ENCODE measurements around the gene C2CD2.
A peak's percentile ranks its signal among the peaks of the same experiment; 100 is the strongest.

Gene C2CD2

DNA sequence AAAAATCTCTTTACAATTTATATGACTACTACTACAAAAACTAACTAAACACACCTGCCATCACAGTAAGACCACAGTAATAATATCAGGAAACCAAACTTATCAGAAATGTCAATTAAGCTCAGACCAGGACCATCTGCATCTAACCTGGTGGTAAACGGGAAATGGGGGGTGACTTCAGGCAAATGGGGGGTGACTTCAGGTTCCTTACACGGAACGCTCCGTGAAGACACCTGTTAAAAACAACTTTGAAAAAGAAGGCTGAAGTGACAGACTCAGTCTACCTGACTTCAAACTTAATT is 90.4 kb downstream of the C2CD2 start:
- TF ChIP-seq, protein P1, sequence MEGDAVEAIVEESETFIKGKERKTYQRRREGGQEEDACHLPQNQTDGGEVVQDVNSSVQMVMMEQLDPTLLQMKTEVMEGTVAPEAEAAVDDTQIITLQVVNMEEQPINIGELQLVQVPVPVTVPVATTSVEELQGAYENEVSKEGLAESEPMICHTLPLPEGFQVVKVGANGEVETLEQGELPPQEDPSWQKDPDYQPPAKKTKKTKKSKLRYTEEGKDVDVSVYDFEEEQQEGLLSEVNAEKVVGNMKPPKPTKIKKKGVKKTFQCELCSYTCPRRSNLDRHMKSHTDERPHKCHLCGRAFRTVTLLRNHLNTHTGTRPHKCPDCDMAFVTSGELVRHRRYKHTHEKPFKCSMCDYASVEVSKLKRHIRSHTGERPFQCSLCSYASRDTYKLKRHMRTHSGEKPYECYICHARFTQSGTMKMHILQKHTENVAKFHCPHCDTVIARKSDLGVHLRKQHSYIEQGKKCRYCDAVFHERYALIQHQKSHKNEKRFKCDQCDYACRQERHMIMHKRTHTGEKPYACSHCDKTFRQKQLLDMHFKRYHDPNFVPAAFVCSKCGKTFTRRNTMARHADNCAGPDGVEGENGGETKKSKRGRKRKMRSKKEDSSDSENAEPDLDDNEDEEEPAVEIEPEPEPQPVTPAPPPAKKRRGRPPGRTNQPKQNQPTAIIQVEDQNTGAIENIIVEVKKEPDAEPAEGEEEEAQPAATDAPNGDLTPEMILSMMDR (conservative IDR thresholded peaks at IDR 0.05; ENCODE audit: low read length) = no peak
- H3K27me3 ChIP-seq (ENCODE audit: insufficient read depth, low read length, poor library complexity, severe bottlenecking) = no peaks in the 10 kb centered on the region
- H3K4me2 ChIP-seq (ENCODE audit: low read depth, low read length, poor library complexity, severe bottlenecking) = no peak overlapping the region
- H3K36me3 ChIP-seq (ENCODE audit: insufficient read depth, low read length) = peaks cover 15% of the 10 kb centered on the region; the same call in 1 of the 2 replicates
- 0 out of 2 replicates have a peak, but pooled peaks cover 7% of the 10 kb centered on the region for H3K79me2 ChIP-seq (ENCODE audit: insufficient read depth, low read length)
- H3F3A ChIP-seq (ENCODE audit: low read depth) = no peaks in the 10 kb centered on the region
- H3K4me3 ChIP-seq (ENCODE audit: low read length, poor library complexity, severe bottlenecking) = no peak overlapping the region
- H3K9me2 ChIP-seq (replicated peaks; ENCODE audit: low read depth, low read length) = no peaks in the 10 kb centered on the region
- no peak overlapping the region for H2AFZ ChIP-seq (ENCODE audit: low read length)
- no peaks in the 10 kb centered on the region for H3K9me3 ChIP-seq (ENCODE audit: insufficient read depth, low read depth, low read length)
- peaks cover 16% of the 10 kb centered on the region for H3K4me1 ChIP-seq (ENCODE audit: insufficient read depth, low read length, poor library complexity, severe bottlenecking)
- no peak overlapping the region for H3K9ac ChIP-seq (ENCODE audit: low read depth, low read length, poor library complexity, severe bottlenecking)
- no peaks in the 10 kb centered on the region for H4K20me1 ChIP-seq (ENCODE audit: insufficient read depth, low read length, poor library complexity, severe bottlenecking)

DNA sequence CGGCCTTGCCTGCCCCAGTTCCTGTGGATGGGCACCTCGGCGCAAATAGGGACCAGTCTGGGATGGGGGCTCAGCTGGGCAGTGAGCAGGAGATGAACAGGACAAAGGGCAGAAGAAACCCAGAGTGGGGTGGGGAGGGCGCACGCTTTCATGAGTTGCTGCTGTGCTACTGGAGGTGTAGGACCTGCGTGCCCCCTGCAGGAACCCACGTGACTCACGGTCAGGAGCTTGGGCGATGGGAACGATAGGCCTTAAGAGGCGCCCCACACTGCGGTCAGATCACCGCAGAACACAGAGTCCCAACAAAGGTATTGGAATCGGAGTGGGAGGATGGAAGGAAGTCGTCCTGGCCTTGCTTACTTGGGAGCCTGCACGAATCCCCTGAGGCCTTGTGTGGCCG is 91.8 kb downstream of the C2CD2 start:
- Histone ChIP-seq H2AFZ (ENCODE audit: low read length) (no peak overlapping the region), H3K4me1 (ENCODE audit: insufficient read depth, low read length, poor library complexity, severe bottlenecking) (peaks cover 11% of the 10 kb centered on the region), H3K4me2 (ENCODE audit: low read depth, low read length, poor library complexity, severe bottlenecking) (no peak overlapping the region), H3K36me3 (ENCODE audit: insufficient read depth, low read length) (peaks cover 18% of the 10 kb centered on the region; the same call in 1 of the 2 replicates), H3K27me3 (ENCODE audit: insufficient read depth, low read length, poor library complexity, severe bottlenecking) (no peaks in the 10 kb centered on the region), H3K9ac (ENCODE audit: low read depth, low read length, poor library complexity, severe bottlenecking) (no peak overlapping the region), H3K4me3 (ENCODE audit: low read length, poor library complexity, severe bottlenecking) (no peak overlapping the region), H3F3A (ENCODE audit: low read depth) (no peaks in the 10 kb centered on the region), H3K9me3 (ENCODE audit: insufficient read depth, low read depth, low read length) (no peaks in the 10 kb centered on the region), H4K20me1 (ENCODE audit: insufficient read depth, low read length, poor library complexity, severe bottlenecking) (no peaks in the 10 kb centered on the region), H3K79me2 (ENCODE audit: insufficient read depth, low read length) (0 out of 2 replicates have a peak, but pooled peaks cover 7% of the 10 kb centered on the region), H3K9me2 (replicated peaks; ENCODE audit: low read depth, low read length) (no peaks in the 10 kb centered on the region)
- TF ChIP-seq EZH2phosphoT487 (IDR thresholded peaks at IDR 0.05; ENCODE audit: borderline replicate concordance) = no peak
- TF ChIP-seq, protein P1 (conservative IDR thresholded peaks at IDR 0.05; ENCODE audit: low read length) = peak; percentile 17; the same call in 1 of the 2 replicates

DNA sequence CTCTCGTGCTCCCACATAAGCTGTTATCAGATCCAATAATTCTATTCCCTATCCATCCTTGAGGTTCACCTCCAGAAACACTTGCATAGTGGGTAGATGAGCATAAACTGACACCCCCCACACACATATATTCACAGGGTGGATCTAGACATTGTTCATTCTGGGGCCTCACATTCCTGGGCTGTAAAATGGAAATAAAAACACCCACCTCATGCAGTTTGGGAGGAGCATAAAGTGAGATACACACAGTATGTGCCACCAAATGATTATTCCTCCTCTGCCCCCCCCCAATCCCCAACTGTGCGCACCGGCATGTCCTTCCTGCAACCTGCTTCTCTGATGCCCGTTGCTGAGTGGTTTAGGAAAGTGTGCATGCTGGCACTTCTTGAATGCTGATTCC is 92.6 kb downstream of the C2CD2 start:
- no peak overlapping the region for H3K4me2 ChIP-seq (ENCODE audit: low read depth, low read length, poor library complexity, severe bottlenecking)
- H3K9me3 ChIP-seq (ENCODE audit: insufficient read depth, low read depth, low read length) = no peaks in the 10 kb centered on the region
- no peak overlapping the region for H3K9ac ChIP-seq (ENCODE audit: low read depth, low read length, poor library complexity, severe bottlenecking)
- H3K4me1 ChIP-seq (ENCODE audit: insufficient read depth, low read length, poor library complexity, severe bottlenecking) = peaks cover 11% of the 10 kb centered on the region
- H3K79me2 ChIP-seq (ENCODE audit: insufficient read depth, low read length) = 0 out of 2 replicates have a peak, but pooled peaks cover 7% of the 10 kb centered on the region
- peaks cover 26% of the 10 kb centered on the region; the same call in 1 of the 2 replicates for H3K36me3 ChIP-seq (ENCODE audit: insufficient read depth, low read length)
- no peak overlapping the region for H3K4me3 ChIP-seq (ENCODE audit: low read length, poor library complexity, severe bottlenecking)
- TF ChIP-seq, protein P1 (conservative IDR thresholded peaks at IDR 0.05; ENCODE audit: low read length) = no peak
- no peak for TF ChIP-seq EZH2phosphoT487 (IDR thresholded peaks at IDR 0.05; ENCODE audit: borderline replicate concordance)
- H3K9me2 ChIP-seq (replicated peaks; ENCODE audit: low read depth, low read length) = no peaks in the 10 kb centered on the region
- H3F3A ChIP-seq (ENCODE audit: low read depth) = no peaks in the 10 kb centered on the region
- no peaks in the 10 kb centered on the region for H3K27me3 ChIP-seq (ENCODE audit: insufficient read depth, low read length, poor library complexity, severe bottlenecking)
- no peak overlapping the region for H2AFZ ChIP-seq (ENCODE audit: low read length)
- H4K20me1 ChIP-seq (ENCODE audit: insufficient read depth, low read length, poor library complexity, severe bottlenecking) = no peaks in the 10 kb centered on the region
